Vagina (tissue), 2 donors: ENCODE data around the gene TSPAN5. TPM values are rescaled to one million over a fixed set of nuclear protein-coding genes. Genes with fewer than 3 reads are reported as not detected.

Experiments used
- DNase-seq, 2 donors: peaks; one replicate each; pipeline ENCODE4 v3.0.0-alpha.2; 2017; ENCODE audit errors: extremely low spot score in 2 of 2
- H3K27ac ChIP-seq: fragments of 200-600 bp; sonication (generic); one replicate; pipeline ENCODE4 v1.5.1; 2019
- H3K27me3 ChIP-seq: fragments of 200-600 bp; sonication (generic); one replicate; pipeline ENCODE4 v1.5.1; 2019
- H3K36me3 ChIP-seq, 2 donors: fragments of 200-600 bp; sonication (generic); one replicate each; pipeline ENCODE4 v1.5.1; 2017 to 2019
- H3K4me1 ChIP-seq: fragments of 200-600 bp; sonication (generic); one replicate; pipeline ENCODE4 v1.5.1; 2019
- H3K4me3 ChIP-seq, 2 donors: fragments of 200-600 bp; sonication (generic); 1 replicate in 1 of 2; 2 replicates in 1 of 2; pipeline ENCODE4 v1.5.1; 2016 to 2019
- H3K9me3 ChIP-seq: fragments of 200-600 bp; sonication (generic); one replicate; pipeline ENCODE4 v1.5.1; 2019
- POLR2A ChIP-seq, 2 donors: fragments of 450-650 bp; IDR thresholded peaks; one replicate each; pipeline ENCODE4 v1.6.1; 2017; ENCODE audit warnings: antibody characterized with exemption in 2 of 2, mild to moderate bottlenecking in 2 of 2, moderate library complexity in 2 of 2
- POLR2AphosphoS5 ChIP-seq, 2 donors: sonication (generic); formaldehyde crosslinking; IDR thresholded peaks; one replicate each; pipeline ENCODE4 v1.9.0; 2017; ENCODE audit warnings: antibody characterized with exemption in 2 of 2, mild to moderate bottlenecking in 2 of 2, low read depth in 1 of 2; ENCODE audit not compliant: insufficient read depth in 1 of 2
- intact Hi-C: fragments of 100-400 bp; cut with DNase I; formaldehyde crosslinking; loops from one replicate; pipeline ENCODE4 v1.15.1; 2023
- total RNA-seq: library from RNA; depleted of rRNA; stranded (reverse); fragments of >200 nt; gene quantifications from one replicate; pipeline ENCODE4 v1.2.3, GENCODE V29; 2016
- TF ChIP-seq, protein P1 (sequence below), 3 experiments: fragments of 450-650 bp in 2 of 3; fragments of 200-600 bp in 1 of 3; sonication (generic) in 1 of 3; IDR thresholded peaks; one replicate each; pipeline ENCODE4 v1.5.1; 2017 to 2019; ENCODE audit warnings: antibody characterized with exemption in 3 of 3, mild to moderate bottlenecking in 2 of 3, moderate library complexity in 2 of 3

Gene TSPAN5
- total RNA-seq, 1 donor from 2014 or later: 15.5 TPM

GRCh38 chr4:98558471-98559169 lies 99.8 kb downstream of the TSPAN5 start:
- no peaks in the 10 kb centered on the region for H3K36me3 ChIP-seq
- H3K27ac ChIP-seq: no peak overlapping the region
- TF ChIP-seq, protein P1, sequence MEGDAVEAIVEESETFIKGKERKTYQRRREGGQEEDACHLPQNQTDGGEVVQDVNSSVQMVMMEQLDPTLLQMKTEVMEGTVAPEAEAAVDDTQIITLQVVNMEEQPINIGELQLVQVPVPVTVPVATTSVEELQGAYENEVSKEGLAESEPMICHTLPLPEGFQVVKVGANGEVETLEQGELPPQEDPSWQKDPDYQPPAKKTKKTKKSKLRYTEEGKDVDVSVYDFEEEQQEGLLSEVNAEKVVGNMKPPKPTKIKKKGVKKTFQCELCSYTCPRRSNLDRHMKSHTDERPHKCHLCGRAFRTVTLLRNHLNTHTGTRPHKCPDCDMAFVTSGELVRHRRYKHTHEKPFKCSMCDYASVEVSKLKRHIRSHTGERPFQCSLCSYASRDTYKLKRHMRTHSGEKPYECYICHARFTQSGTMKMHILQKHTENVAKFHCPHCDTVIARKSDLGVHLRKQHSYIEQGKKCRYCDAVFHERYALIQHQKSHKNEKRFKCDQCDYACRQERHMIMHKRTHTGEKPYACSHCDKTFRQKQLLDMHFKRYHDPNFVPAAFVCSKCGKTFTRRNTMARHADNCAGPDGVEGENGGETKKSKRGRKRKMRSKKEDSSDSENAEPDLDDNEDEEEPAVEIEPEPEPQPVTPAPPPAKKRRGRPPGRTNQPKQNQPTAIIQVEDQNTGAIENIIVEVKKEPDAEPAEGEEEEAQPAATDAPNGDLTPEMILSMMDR (IDR thresholded peaks at IDR 0.05): no peak
- TF ChIP-seq POLR2A (IDR thresholded peaks at IDR 0.05) (no peak), POLR2AphosphoS5 (IDR thresholded peaks at IDR 0.05; ENCODE audit: insufficient read depth in 1 of 2, low read depth in 1 of 2) (no peak)
- H3K4me1 ChIP-seq: peaks cover 8% of the 10 kb centered on the region
- no peaks in the 10 kb centered on the region for H3K9me3 ChIP-seq
- no peak overlapping the region for H3K4me3 ChIP-seq
- no peaks in the 10 kb centered on the region for H3K27me3 ChIP-seq
- no peak for DNase-seq
- intact Hi-C loops: no loop called here

DNA sequence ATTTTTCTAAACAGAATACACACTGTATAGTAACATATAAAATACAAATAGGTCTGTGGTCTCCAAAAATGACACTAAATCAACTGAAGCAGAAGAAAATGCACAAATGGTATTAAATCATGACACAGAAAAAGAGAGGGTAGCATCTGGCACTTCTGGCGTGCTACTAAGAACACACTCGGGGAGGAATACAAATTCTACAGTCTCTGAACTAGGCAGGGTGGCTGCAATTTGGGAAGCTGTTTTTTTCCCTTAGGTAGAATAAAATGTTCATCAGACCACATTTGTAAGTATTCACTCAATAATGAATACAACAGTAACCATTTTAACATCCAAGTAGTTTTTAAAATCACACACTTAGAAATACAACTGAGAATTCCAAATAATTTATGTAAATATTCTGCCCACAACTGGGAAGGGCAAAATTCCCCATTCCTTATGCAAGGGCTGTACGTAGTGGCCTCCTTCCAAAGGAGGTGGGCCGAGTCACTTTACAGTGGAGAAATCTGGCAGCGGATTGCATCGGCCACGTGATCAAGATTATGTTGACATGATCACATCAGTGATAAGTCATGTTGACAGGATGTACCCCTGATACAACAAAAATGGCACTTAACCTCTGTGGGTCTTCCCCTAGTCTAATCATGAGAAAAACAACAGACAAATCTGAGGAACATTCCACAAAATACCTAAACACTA lies 101.1 kb downstream of the TSPAN5 start:
- H3K9me3 ChIP-seq: no peaks in the 10 kb centered on the region
- H3K4me3 ChIP-seq: no peak overlapping the region
- intact Hi-C loops: no loop called here
- no peaks in the 10 kb centered on the region for H3K27me3 ChIP-seq
- H3K27ac ChIP-seq: no peak overlapping the region
- TF ChIP-seq, protein P1 (IDR thresholded peaks at IDR 0.05): no peak
- TF ChIP-seq POLR2A (IDR thresholded peaks at IDR 0.05): no peak
- TF ChIP-seq POLR2AphosphoS5 (IDR thresholded peaks at IDR 0.05; ENCODE audit: insufficient read depth in 1 of 2, low read depth in 1 of 2): no peak
- H3K36me3 ChIP-seq: no peaks in the 10 kb centered on the region
- no peak for DNase-seq
- peaks cover 8% of the 10 kb centered on the region for H3K4me1 ChIP-seq

- Histone ChIP-seq H3K27me3 (no peaks in the 10 kb centered on the region), H3K4me1 (peaks cover 8% of the 10 kb centered on the region), H3K4me3 (no peak overlapping the region), H3K36me3 (no peaks in the 10 kb centered on the region), H3K9me3 (no peaks in the 10 kb centered on the region), H3K27ac (no peak overlapping the region)
- TF ChIP-seq POLR2A (IDR thresholded peaks at IDR 0.05) (no peak), POLR2AphosphoS5 (IDR thresholded peaks at IDR 0.05; ENCODE audit: insufficient read depth in 1 of 2, low read depth in 1 of 2) (no peak)
- TF ChIP-seq, protein P1 (IDR thresholded peaks at IDR 0.05): no peak
- no peak for DNase-seq
- intact Hi-C loops: no loop called here
These were observed 102.0 kb downstream of the TSPAN5 start for GRCh38 chr4:98556451-98556850.

- TF ChIP-seq POLR2AphosphoS5 (IDR thresholded peaks at IDR 0.05; ENCODE audit: insufficient read depth in 1 of 2, low read depth in 1 of 2): no peak
- TF ChIP-seq, protein P1 (IDR thresholded peaks at IDR 0.05): no peak
- no peak for TF ChIP-seq POLR2A (IDR thresholded peaks at IDR 0.05)
- Histone ChIP-seq H3K36me3 (no peaks in the 10 kb centered on the region), H3K27ac (no peak overlapping the region), H3K27me3 (no peaks in the 10 kb centered on the region), H3K9me3 (no peaks in the 10 kb centered on the region), H3K4me3 (no peak overlapping the region), H3K4me1 (peaks cover 8% of the 10 kb centered on the region)
- DNase-seq: no peak
- intact Hi-C loops: no loop called here
These were observed 102.5 kb downstream of the TSPAN5 start for GRCh38 chr4:98555798-98556445.
